IMR-90 (cell line): Measurements from ENCODE around the gene NT5DC1. TPM values are rescaled to one million over a fixed set of nuclear protein-coding genes. Genes with fewer than 3 reads are reported as not detected.

Source experiments
- ATAC-seq: fragments of 200-7000 bp; cut with Tn5 transposase; 2 replicates; pipeline ENCODE4 v1.9.1; 2020; ENCODE audit warnings: low read depth, mild to moderate bottlenecking, moderate library complexity
- BruUV-seq: library from RNA; stranded (reverse); fragments of 400-500 nt; replicated peaks from 2 replicates; lab custom pipeline; 2021; lab: Mats Ljungman, UMichigan
- CTCF ChIA-PET: fragments of 300-600 bp; formaldehyde crosslinking; extraction: SDS; loops from one replicate; lab custom pipeline; 2021; ENCODE audit warnings: antibody characterized with exemption; lab: Yijun Ruan, JAX
- POLR2A ChIA-PET: fragments of 300-600 bp; sonication (Branson Sonifier 250); formaldehyde crosslinking; loops from one replicate; lab custom pipeline; 2022; ENCODE audit warnings: antibody characterized with exemption; ENCODE audit not compliant: unreplicated experiment; lab: Charles Lee
- DNase-seq: peaks from one replicate; pipeline ENCODE4 v3.0.0; 2013
- H2AFZ ChIP-seq: replicated peaks from 2 replicates; pipeline ENCODE3; 2013; ENCODE audit warnings: low read length, mild to moderate bottlenecking; ENCODE audit not compliant: poor library complexity
- H2AK5ac ChIP-seq: 2 replicates; pipeline ENCODE4 v1.6.1; 2013; ENCODE audit warnings: low read depth, low read length, inconsistent platforms
- H2AK9ac ChIP-seq: replicated peaks from 2 replicates; pipeline ENCODE3; 2013; ENCODE audit warnings: mild to moderate bottlenecking, low read depth, low read length, moderate library complexity; ENCODE audit not compliant: poor library complexity
- H2BK120ac ChIP-seq: 2 replicates; pipeline ENCODE4 v1.6.1; 2013; ENCODE audit warnings: low read depth, low read length, inconsistent platforms
- H2BK15ac ChIP-seq: 3 replicates; pipeline ENCODE4 v1.6.1; 2013; ENCODE audit warnings: low read depth, low read length, inconsistent platforms
- H2BK20ac ChIP-seq: 2 replicates; pipeline ENCODE4 v1.6.1; 2013; ENCODE audit warnings: low read depth, mild to moderate bottlenecking, inconsistent platforms, low read length, moderate library complexity
- H2BK5ac ChIP-seq: 2 replicates; pipeline ENCODE4 v1.6.1; 2013; ENCODE audit warnings: mild to moderate bottlenecking, low read depth, low read length, inconsistent platforms; ENCODE audit not compliant: poor library complexity, severe bottlenecking
- H3K14ac ChIP-seq: replicated peaks from 2 replicates; pipeline ENCODE4 v1.6.1; 2013; ENCODE audit warnings: low read depth, low read length, inconsistent platforms
- H3K18ac ChIP-seq: 2 replicates; pipeline ENCODE4 v1.6.1; 2013; ENCODE audit warnings: low read depth, low read length, control low read depth
- H3K23ac ChIP-seq: 2 replicates; pipeline ENCODE4 v1.6.1; 2013; ENCODE audit warnings: low read depth, low read length, inconsistent platforms
- H3K27ac ChIP-seq: 2 replicates; pipeline ENCODE4 v1.5.1; 2013; ENCODE audit warnings: mild to moderate bottlenecking, control low read depth, low read length; ENCODE audit not compliant: insufficient read depth
- H3K27me3 ChIP-seq: 2 replicates; pipeline ENCODE4 v1.6.1; 2013; ENCODE audit warnings: low read length; ENCODE audit not compliant: control insufficient read depth, insufficient read depth
- H3K36me3 ChIP-seq: 2 replicates; pipeline ENCODE4 v1.6.1; 2013; ENCODE audit warnings: low read length, mixed read lengths; ENCODE audit not compliant: control insufficient read depth, insufficient read depth
- H3K4ac ChIP-seq: 2 replicates; pipeline ENCODE4 v1.6.1; 2013; ENCODE audit warnings: low read depth, low read length, inconsistent platforms
- H3K4me1 ChIP-seq: 2 replicates; pipeline ENCODE4 v1.6.1; 2013; ENCODE audit warnings: low read length, mixed read lengths; ENCODE audit not compliant: control insufficient read depth, insufficient read depth
- H3K4me2 ChIP-seq: 2 replicates; pipeline ENCODE4 v1.6.1; 2013; ENCODE audit warnings: low read depth, mild to moderate bottlenecking, control low read depth, low read length, moderate library complexity
- H3K4me3 ChIP-seq: 2 replicates; pipeline ENCODE4 v1.5.1; 2013; ENCODE audit warnings: low read depth, mild to moderate bottlenecking, control low read depth, low read length, moderate library complexity; ENCODE audit not compliant: insufficient read depth
- H3K56ac ChIP-seq: 2 replicates; pipeline ENCODE4 v1.6.1; 2013; ENCODE audit warnings: low read length, inconsistent platforms; ENCODE audit not compliant: insufficient read depth; ENCODE audit errors: extremely low read depth
- H3K79me1 ChIP-seq, 2 experiments: 2 replicates each; pipeline ENCODE4 v1.6.1; 2013; ENCODE audit warnings: low read length in 2 of 2, inconsistent platforms in 1 of 2, low read depth in 1 of 2
- H3K9ac ChIP-seq: 2 replicates; pipeline ENCODE4 v1.6.1; 2013; ENCODE audit warnings: low read depth, low read length, control low read depth
- H3K9me1 ChIP-seq: 2 replicates; pipeline ENCODE4 v1.6.1; 2013; ENCODE audit warnings: low read length, inconsistent platforms; ENCODE audit not compliant: insufficient read depth
- H3K9me3 ChIP-seq: 2 replicates; pipeline ENCODE4 v1.6.1; 2013; ENCODE audit warnings: low read length; ENCODE audit not compliant: control insufficient read depth, insufficient read depth
- H4K20me1 ChIP-seq: 2 replicates; pipeline ENCODE4 v1.6.1; 2013; ENCODE audit warnings: low read length, inconsistent platforms; ENCODE audit not compliant: insufficient read depth
- H4K5ac ChIP-seq: 2 replicates; pipeline ENCODE4 v1.6.1; 2013; ENCODE audit warnings: mild to moderate bottlenecking, low read depth, low read length, control low read depth
- H4K8ac ChIP-seq, 2 experiments: 2 replicates each; pipeline ENCODE4 v1.6.1; 2013; ENCODE audit warnings: low read depth in 2 of 2, low read length in 2 of 2, control low read depth in 1 of 2, inconsistent platforms in 1 of 2
- H4K91ac ChIP-seq: 2 replicates; pipeline ENCODE4 v1.6.1; 2013; ENCODE audit warnings: low read depth, low read length, inconsistent platforms; ENCODE audit not compliant: insufficient read depth
- BHLHE40 ChIP-seq: fragments of 150-350 bp; IDR thresholded peaks from 2 replicates; pipeline ENCODE4 v1.6.1; 2016; ENCODE audit warnings: mild to moderate bottlenecking, low read depth, low read length
- CEBPB ChIP-seq: IDR thresholded peaks from 2 replicates; pipeline ENCODE4 v1.6.1; 2012; ENCODE audit warnings: low read depth, low read length, improper control_type of control experiment
- CHD1 ChIP-seq: IDR thresholded peaks from 2 replicates; pipeline ENCODE4 v1.6.1; 2012; ENCODE audit warnings: low read depth, low read length, improper control_type of control experiment
- CTCF ChIP-seq: conservative IDR thresholded peaks from 2 replicates; pipeline ENCODE4 v1.5.1; 2012; ENCODE audit warnings: mild to moderate bottlenecking, low read depth, low read length, improper control_type of control experiment
- ELK1 ChIP-seq: fragments of 150-350 bp; IDR thresholded peaks from 2 replicates; pipeline ENCODE4 v1.6.1; 2016; ENCODE audit warnings: low read depth, mild to moderate bottlenecking, low read length, moderate library complexity, borderline replicate concordance
- FOS ChIP-seq: fragments of 150-350 bp; IDR thresholded peaks from 2 replicates; pipeline ENCODE4 v1.6.1; 2016; ENCODE audit warnings: low read depth, low read length
- MAFK ChIP-seq: IDR thresholded peaks from 2 replicates; pipeline ENCODE4 v1.6.1; 2012; ENCODE audit warnings: low read depth, low read length, improper control_type of control experiment
- MAZ ChIP-seq: IDR thresholded peaks from 2 replicates; pipeline ENCODE4 v1.6.1; 2012; ENCODE audit warnings: low read depth, mild to moderate bottlenecking, low read length, improper control_type of control experiment, moderate library complexity, borderline replicate concordance
- MXI1 ChIP-seq: IDR thresholded peaks from 2 replicates; pipeline ENCODE4 v1.6.1; 2012; ENCODE audit warnings: low read depth, mild to moderate bottlenecking, low read length, moderate library complexity, borderline replicate concordance
- NFE2L2 ChIP-seq: fragments of 150-350 bp; IDR thresholded peaks from 2 replicates; pipeline ENCODE4 v1.6.1; 2016; ENCODE audit warnings: low read depth, mild to moderate bottlenecking, low read length
- POLR2A ChIP-seq: IDR thresholded peaks from 2 replicates; pipeline ENCODE4 v1.6.1; 2012; ENCODE audit warnings: mild to moderate bottlenecking, low read depth, low read length
- RAD21 ChIP-seq: IDR thresholded peaks from 2 replicates; pipeline ENCODE4 v1.6.1; 2012; ENCODE audit warnings: low read length, improper control_type of control experiment
- RCOR1 ChIP-seq: IDR thresholded peaks from 2 replicates; pipeline ENCODE4 v1.6.1; 2012; ENCODE audit warnings: mild to moderate bottlenecking, low read length, improper control_type of control experiment; ENCODE audit not compliant: insufficient replicate concordance
- RFX5 ChIP-seq: IDR thresholded peaks from 2 replicates; pipeline ENCODE4 v1.8.0; 2012; ENCODE audit warnings: low read depth, mild to moderate bottlenecking, low read length, moderate library complexity
- SMC3 ChIP-seq: fragments of 150-350 bp; IDR thresholded peaks from 2 replicates; pipeline ENCODE4 v1.6.1; 2016; ENCODE audit warnings: low read depth, mild to moderate bottlenecking, antibody characterized with exemption, low read length, moderate library complexity
- WGBS, 2 experiments: methylation state at CpG; one replicate each; pipeline versions ENCODE4 v1.1.5 to v1.1.7; 2013; ENCODE audit warnings: missing lambda C conversion rate in 2 of 2; ENCODE audit not compliant: insufficient read length in 1 of 2; ENCODE audit errors: extremely low coverage in 2 of 2; 5-methylcytosine and 5-hydroxymethylcytosine counted together
- dilution Hi-C: fragments of 300-500 bp; cut with HindIII; formaldehyde crosslinking; loops from one replicate; pipeline ENCODE4 v1.14.3; 2018; ENCODE audit warnings: low sequenced_read_pairs; ENCODE audit not compliant: unreplicated experiment
- in situ Hi-C: fragments of 300-500 bp; cut with MboI; formaldehyde crosslinking; loops from 3 replicates; pipeline ENCODE4 v1.14.3; 2019; ENCODE audit warnings: low sequenced_read_pairs, inconsistent platforms, mixed read lengths
- intact Hi-C: fragments of 100-400 bp; cut with micrococcal nuclease; formaldehyde crosslinking; loops from 2 replicates; pipeline ENCODE4 v1.10.0; 2022
- polyA plus RNA-seq, 3 experiments: library from polyadenylated mRNA; depleted of rRNA; stranded (reverse); fragments of >200 nt; gene quantifications; 2 replicates each; pipeline ENCODE4 v1.2.3, GENCODE V29; 2012; ENCODE audit warnings: low replicate concordance in 1 of 3
- total RNA-seq: library from RNA; depleted of rRNA; stranded (reverse); fragments of >200 nt; gene quantifications from 2 replicates; pipeline ENCODE4 v1.2.3, GENCODE V29; 2012
- TF ChIP-seq, protein P1 (sequence below): fragments of 150-350 bp; IDR thresholded peaks from 2 replicates; pipeline ENCODE4 v1.6.1; 2017; ENCODE audit warnings: mild to moderate bottlenecking, antibody characterized with exemption, low read length, low read depth

The NT5DC1 gene
- total and polyA plus RNA-seq, 2 of the 4 experiments (the other 2 are of a cell fraction): 11.7 to 16.8 TPM

DNA sequence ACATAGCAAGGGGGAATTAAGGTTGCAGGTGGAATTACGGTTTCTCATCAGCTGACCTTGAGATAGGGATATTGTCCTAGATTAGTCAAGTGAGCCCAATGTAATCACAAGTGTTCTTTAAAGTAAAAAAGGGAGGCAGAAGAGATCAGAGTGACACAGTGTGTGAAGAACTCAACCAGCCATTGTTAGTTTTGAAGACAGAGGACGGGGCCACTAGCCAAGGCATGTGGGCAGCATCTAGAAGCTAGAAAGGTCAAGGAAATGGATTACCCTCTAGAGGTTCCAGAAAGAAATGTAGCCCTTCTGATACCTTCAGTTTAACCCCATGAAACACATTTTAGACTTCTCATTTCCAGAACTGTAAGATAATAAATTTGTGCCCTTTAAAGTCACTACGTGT is 197.6 kb downstream of the NT5DC1 start:
- H4K8ac ChIP-seq: no peak overlapping the region
- intact Hi-C loops (no loop called here), dilution Hi-C loops (no loop called here), in situ Hi-C loops (loop anchor here (10.0 to 25.0 kb wide), 2 partner anchors 139 to 237 kb away; no protein-coding TSS in a partner anchor)
- no peak overlapping the region for H2AK5ac ChIP-seq
- no peaks in the 10 kb centered on the region; a peak in 1 of 4 replicates for H3K79me1 ChIP-seq
- H3K23ac ChIP-seq: no peak overlapping the region
- no peaks in the 10 kb centered on the region for H3K36me3 ChIP-seq
- H3K14ac ChIP-seq: no peak overlapping the region
- ATAC-seq (no peak), DNase-seq (no peak)
- no peaks in the 10 kb centered on the region for H3K4me1 ChIP-seq
- no peak overlapping the region for H4K91ac ChIP-seq
- H3K9me1 ChIP-seq: no peaks in the 10 kb centered on the region
- H3K4me3 ChIP-seq: no peak overlapping the region
- no peak overlapping the region for H3K27ac ChIP-seq
- H3K9me3 ChIP-seq: peaks cover 4% of the 10 kb centered on the region
- no peak overlapping the region for H4K5ac ChIP-seq
- H3K4ac ChIP-seq: no peak overlapping the region
- H3K18ac ChIP-seq: no peak overlapping the region
- no peak overlapping the region for H2BK5ac ChIP-seq
- H3K56ac ChIP-seq: no peak overlapping the region
- H3K27me3 ChIP-seq: no peaks in the 10 kb centered on the region
- WGBS, 2 experiments: 100% methylated on average over 1 of the region's 3 CpGs; no CpG with 5 or more reads in 1 of the 2 experiments
- no peak overlapping the region for H2AFZ ChIP-seq
- no peak overlapping the region for H2BK120ac ChIP-seq
- no peak overlapping the region for H2BK15ac ChIP-seq
- no peak overlapping the region for H2BK20ac ChIP-seq
- H2AK9ac ChIP-seq: no peak overlapping the region
- H3K4me2 ChIP-seq: no peak overlapping the region
- no peaks in the 10 kb centered on the region for H4K20me1 ChIP-seq
- ChIA-PET CTCF (no interaction called here), POLR2A (no interaction called here)
- TF ChIP-seq NFE2L2 (no peak), BHLHE40 (no peak), MXI1 (no peak), SMC3 (no peak), RAD21 (no peak), RCOR1 (no peak), CEBPB (no peak), ELK1 (no peak), MAZ (no peak), CTCF (no peak), RFX5 (no peak), POLR2A (no peak), CHD1 (no peak), FOS (no peak), MAFK (no peak)
- TF ChIP-seq, protein P1, sequence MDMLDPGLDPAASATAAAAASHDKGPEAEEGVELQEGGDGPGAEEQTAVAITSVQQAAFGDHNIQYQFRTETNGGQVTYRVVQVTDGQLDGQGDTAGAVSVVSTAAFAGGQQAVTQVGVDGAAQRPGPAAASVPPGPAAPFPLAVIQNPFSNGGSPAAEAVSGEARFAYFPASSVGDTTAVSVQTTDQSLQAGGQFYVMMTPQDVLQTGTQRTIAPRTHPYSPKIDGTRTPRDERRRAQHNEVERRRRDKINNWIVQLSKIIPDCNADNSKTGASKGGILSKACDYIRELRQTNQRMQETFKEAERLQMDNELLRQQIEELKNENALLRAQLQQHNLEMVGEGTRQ: no peak
- H3K9ac ChIP-seq: no peak overlapping the region
- no TSS peak for BruUV-seq
